A549 treated with AZD9567 at 1 μM for 4 hours (cell line): ENCODE results near the gene CDK5RAP2. TPM values are rescaled to one million over a fixed set of nuclear protein-coding genes. Genes with fewer than 3 reads are reported as not detected.

Experiments used
- total RNA-seq: library from RNA; stranded (reverse); fragments of 200-300 nt; extraction: Qiagen RNA extraction; gene quantifications from 5 replicates; pipeline ENCODE4 v1.2.3, GENCODE V29; 2022; ENCODE audit not compliant: insufficient read depth

The CDK5RAP2 gene
- 23.8 to 31.2 TPM (median 24.6 TPM) in 5 replicates for total RNA-seq

GRCh38 chr9:120580051-120580896, at the start of gene CDK5RAP2:
Gene CDK5RAP2, minus strand, starts transcription at chr9:120580167. Its CDS starts 189 bp downstream, at chr9:120579978.

Other genes starting within 250 kb of the CDK5RAP2 start
- 14.4 to 23.6 TPM (median 18.3 TPM) in 5 replicates for gene MEGF9, start 134.3 kb upstream of the CDK5RAP2 start, total RNA-seq
- 37.2 to 45.8 TPM (median 42.9 TPM) in 5 replicates for gene FBXW2, start 213.2 kb upstream of the CDK5RAP2 start, total RNA-seq